Kidney epithelial cell (primary cell): Measurements from ENCODE around the gene ATXN7L3. TPM values are rescaled to one million over a fixed set of nuclear protein-coding genes. Genes with fewer than 3 reads are reported as not detected.

ENCODE experiments used
- DNase-seq: peaks from one replicate; pipeline ENCODE4 v3.0.0-alpha.2; 2010; ENCODE audit warnings: low read depth
- H3K27me3 ChIP-seq: 2 replicates; pipeline ENCODE4 v1.6.0; 2011; ENCODE audit warnings: low read length; ENCODE audit not compliant: control insufficient read depth, insufficient read depth
- H3K36me3 ChIP-seq: 2 replicates; pipeline ENCODE4 v1.5.1; 2011; ENCODE audit warnings: low read length; ENCODE audit not compliant: control insufficient read depth, insufficient read depth
- H3K4me3 ChIP-seq: 2 replicates; pipeline ENCODE4 v1.5.1; 2011; ENCODE audit warnings: low read depth, mild to moderate bottlenecking, control low read depth, low read length
- total RNA-seq: library from RNA; depleted of rRNA; stranded (reverse); fragments of >200 nt; gene quantifications from 2 replicates; pipeline ENCODE4 v1.2.3, GENCODE V29; 2015
- TF ChIP-seq, protein P1 (sequence below): IDR thresholded peaks from 2 replicates; pipeline ENCODE4 v1.5.1; 2011; ENCODE audit warnings: mild to moderate bottlenecking, moderate library complexity, low read length, control low read depth, inconsistent platforms; ENCODE audit not compliant: insufficient read depth, poor library complexity, severe bottlenecking

ATXN7L3 gene
- total RNA-seq, 1 donor from 2014 or later = 50.8 TPM

- Histone ChIP-seq H3K36me3 (no peaks in the 10 kb centered on the region), H3K27me3 (no peaks in the 10 kb centered on the region), H3K4me3 (no peak overlapping the region)
- DNase-seq = no peak
- TF ChIP-seq, protein P1, sequence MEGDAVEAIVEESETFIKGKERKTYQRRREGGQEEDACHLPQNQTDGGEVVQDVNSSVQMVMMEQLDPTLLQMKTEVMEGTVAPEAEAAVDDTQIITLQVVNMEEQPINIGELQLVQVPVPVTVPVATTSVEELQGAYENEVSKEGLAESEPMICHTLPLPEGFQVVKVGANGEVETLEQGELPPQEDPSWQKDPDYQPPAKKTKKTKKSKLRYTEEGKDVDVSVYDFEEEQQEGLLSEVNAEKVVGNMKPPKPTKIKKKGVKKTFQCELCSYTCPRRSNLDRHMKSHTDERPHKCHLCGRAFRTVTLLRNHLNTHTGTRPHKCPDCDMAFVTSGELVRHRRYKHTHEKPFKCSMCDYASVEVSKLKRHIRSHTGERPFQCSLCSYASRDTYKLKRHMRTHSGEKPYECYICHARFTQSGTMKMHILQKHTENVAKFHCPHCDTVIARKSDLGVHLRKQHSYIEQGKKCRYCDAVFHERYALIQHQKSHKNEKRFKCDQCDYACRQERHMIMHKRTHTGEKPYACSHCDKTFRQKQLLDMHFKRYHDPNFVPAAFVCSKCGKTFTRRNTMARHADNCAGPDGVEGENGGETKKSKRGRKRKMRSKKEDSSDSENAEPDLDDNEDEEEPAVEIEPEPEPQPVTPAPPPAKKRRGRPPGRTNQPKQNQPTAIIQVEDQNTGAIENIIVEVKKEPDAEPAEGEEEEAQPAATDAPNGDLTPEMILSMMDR = no peak
Observed at GRCh38 chr17:44177640-44178039, 22.0 kb downstream of the ATXN7L3 start.

DNA sequence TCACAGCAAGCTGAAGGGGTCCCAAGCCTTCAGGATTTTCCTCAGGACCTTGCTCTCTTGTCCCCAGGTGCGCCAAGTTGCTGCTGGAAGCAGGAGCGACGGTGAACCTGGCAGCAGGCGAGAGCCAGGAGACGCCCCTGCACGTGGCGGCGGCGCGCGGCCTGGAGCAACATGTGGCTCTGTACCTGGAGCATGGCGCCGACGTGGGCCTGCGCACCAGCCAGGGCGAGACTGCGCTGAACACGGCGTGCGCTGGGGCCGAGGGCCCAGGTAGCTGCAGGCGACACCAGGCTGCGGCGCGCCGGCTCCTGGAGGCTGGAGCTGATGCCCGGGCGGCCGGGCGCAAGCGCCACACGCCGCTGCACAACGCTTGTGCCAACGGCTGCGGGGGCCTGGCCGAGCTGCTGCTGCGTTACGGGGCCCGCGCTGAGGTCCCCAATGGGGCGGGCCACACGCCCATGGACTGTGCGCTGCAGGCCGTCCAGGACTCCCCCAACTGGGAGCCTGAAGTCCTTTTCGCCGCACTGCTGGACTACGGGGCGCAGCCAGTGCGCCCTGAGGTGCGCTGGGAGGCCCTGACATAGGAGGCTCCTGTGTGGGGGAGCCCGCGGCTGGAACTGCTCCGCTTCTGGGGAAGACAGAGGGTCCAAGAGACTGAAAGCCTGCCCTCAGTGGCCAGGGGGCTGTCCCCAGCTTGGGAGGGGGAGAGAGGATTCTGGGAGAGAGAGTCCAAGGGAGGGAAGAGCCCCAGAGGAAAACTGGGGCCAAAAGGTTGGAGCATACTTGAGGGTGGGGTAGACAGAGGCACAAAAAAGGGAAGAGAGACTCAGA is 22.8 kb downstream of the ATXN7L3 start:
- Histone ChIP-seq H3K27me3 (peaks cover 4% of the 10 kb centered on the region), H3K4me3 (no peak overlapping the region), H3K36me3 (no peaks in the 10 kb centered on the region)
- DNase-seq = no peak
- TF ChIP-seq, protein P1 = no peak

- peaks cover 7% of the 10 kb centered on the region for H3K27me3 ChIP-seq
- H3K36me3 ChIP-seq = no peaks in the 10 kb centered on the region
- H3K4me3 ChIP-seq = no peak overlapping the region
- DNase-seq = no peak
- TF ChIP-seq, protein P1 = no peak
Observed at GRCh38 chr17:44176257-44176656, 23.4 kb downstream of the ATXN7L3 start.

DNA sequence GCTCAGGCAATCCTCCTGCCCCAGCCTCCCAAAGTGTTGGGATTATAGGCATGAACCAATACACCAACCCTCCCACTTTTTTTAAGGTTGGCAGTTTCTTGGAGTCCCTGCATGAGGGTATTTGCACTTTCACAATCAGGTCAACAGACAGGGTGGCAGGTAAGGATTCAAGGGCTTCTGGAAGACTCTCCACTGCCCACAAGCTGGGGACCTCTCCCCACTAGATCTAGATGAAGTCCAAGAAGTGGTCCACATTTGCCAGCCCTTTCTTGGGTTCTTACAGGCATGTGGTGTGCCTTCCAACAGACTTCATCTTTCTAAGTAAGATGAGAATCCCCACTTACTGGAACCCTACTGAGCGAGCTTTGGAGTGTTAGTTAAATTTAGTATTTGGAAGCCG is 25.3 kb downstream of the ATXN7L3 start:
- no peak overlapping the region for H3K4me3 ChIP-seq
- TF ChIP-seq, protein P1 = no peak
- no peak for DNase-seq
- H3K36me3 ChIP-seq = no peaks in the 10 kb centered on the region
- peaks cover 18% of the 10 kb centered on the region for H3K27me3 ChIP-seq

DNA sequence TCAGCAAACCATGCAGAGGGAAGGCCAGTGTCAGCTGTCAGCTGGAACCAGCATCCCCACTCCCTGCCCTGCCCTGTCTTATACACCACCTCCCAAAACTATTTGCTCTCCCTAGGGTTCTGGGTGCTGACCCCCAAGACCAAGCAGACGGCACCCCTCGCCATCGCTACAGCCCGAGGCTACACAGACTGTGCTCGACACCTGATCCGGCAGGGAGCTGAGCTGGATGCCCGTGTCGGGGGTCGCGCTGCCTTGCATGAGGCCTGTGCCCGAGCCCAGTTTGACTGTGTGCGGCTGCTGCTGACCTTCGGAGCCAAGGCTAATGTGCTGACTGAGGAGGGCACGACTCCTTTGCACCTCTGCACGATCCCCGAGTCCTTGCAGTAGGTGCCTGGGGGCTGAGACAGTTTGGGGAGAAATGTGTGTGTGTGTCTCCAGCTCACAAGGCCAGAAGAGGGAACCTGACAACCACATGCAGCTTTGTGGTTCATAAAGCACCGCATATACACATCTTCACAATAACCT is 27.7 kb downstream of the ATXN7L3 start:
- Histone ChIP-seq H3K4me3 (no peak overlapping the region), H3K27me3 (peaks cover 18% of the 10 kb centered on the region), H3K36me3 (no peaks in the 10 kb centered on the region)
- TF ChIP-seq, protein P1 = no peak
- DNase-seq = no peak
